ENCODE results near the gene UPF3A.

DNA sequence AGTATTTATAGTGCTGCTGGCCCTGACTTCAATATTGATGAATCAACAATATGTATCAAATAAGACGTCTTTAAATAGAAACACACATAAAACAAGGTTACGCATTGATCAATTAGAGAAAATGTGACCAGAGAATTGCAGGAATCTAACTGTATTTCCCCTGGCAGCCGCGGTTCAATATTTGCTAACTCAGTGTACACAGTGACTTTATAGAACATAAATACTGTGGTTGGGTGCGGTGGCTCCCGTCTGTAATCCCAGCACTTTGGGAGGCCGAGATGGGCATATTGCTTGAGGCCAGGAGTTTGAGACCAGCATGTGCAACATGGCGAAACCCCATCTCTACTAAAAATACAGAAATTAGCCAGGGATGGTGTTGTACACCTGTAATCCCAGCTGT lies 22.8 kb upstream of the UPF3A start:
- TF ChIP-seq ZNF155 (tag by site-specific recombination; IDR thresholded peaks at IDR 0.05): no peak
- TF ChIP-seq, protein P1, sequence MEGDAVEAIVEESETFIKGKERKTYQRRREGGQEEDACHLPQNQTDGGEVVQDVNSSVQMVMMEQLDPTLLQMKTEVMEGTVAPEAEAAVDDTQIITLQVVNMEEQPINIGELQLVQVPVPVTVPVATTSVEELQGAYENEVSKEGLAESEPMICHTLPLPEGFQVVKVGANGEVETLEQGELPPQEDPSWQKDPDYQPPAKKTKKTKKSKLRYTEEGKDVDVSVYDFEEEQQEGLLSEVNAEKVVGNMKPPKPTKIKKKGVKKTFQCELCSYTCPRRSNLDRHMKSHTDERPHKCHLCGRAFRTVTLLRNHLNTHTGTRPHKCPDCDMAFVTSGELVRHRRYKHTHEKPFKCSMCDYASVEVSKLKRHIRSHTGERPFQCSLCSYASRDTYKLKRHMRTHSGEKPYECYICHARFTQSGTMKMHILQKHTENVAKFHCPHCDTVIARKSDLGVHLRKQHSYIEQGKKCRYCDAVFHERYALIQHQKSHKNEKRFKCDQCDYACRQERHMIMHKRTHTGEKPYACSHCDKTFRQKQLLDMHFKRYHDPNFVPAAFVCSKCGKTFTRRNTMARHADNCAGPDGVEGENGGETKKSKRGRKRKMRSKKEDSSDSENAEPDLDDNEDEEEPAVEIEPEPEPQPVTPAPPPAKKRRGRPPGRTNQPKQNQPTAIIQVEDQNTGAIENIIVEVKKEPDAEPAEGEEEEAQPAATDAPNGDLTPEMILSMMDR (tag by site-specific recombination; IDR thresholded peaks at IDR 0.05): no peak
